Measurements from ENCODE around the gene SCP2D1.
"Not testable (repeated sequence)": the region's sequence is repeated elsewhere in the genome, so short reads cannot be mapped to it uniquely, and the experiment has no call there.

Gene SCP2D1

GRCh38 chr20:18778690-18779392, 34.7 kb upstream of the SCP2D1 start:
- TF ChIP-seq CTCF (IDR thresholded peaks at IDR 0.05; ENCODE audit: insufficient read depth, low read length, poor library complexity, severe bottlenecking), result no peak
- DNase-seq (ENCODE audit: extremely low read depth, insufficient read length), result no peak
- no peaks in the 10 kb centered on the region for H3K36me3 ChIP-seq (ENCODE audit: control insufficient read depth, insufficient read depth, low read length)
- H3K27me3 ChIP-seq (replicated peaks; ENCODE audit: control insufficient read depth, insufficient read depth, low read length), result no peaks in the 10 kb centered on the region
- H3K4me3 ChIP-seq (replicated peaks; ENCODE audit: low read depth, low read length), result no peak overlapping the region

GRCh38 chr20:18780385-18781130, 33.0 kb upstream of the SCP2D1 start:
- no peak for TF ChIP-seq CTCF (IDR thresholded peaks at IDR 0.05; ENCODE audit: insufficient read depth, low read length, poor library complexity, severe bottlenecking)
- no peak for DNase-seq (ENCODE audit: extremely low read depth, insufficient read length)
- H3K36me3 ChIP-seq (ENCODE audit: control insufficient read depth, insufficient read depth, low read length), result no peaks in the 10 kb centered on the region
- H3K27me3 ChIP-seq (replicated peaks; ENCODE audit: control insufficient read depth, insufficient read depth, low read length), result no peaks in the 10 kb centered on the region
- H3K4me3 ChIP-seq (replicated peaks; ENCODE audit: low read depth, low read length), result no peak overlapping the region

DNA sequence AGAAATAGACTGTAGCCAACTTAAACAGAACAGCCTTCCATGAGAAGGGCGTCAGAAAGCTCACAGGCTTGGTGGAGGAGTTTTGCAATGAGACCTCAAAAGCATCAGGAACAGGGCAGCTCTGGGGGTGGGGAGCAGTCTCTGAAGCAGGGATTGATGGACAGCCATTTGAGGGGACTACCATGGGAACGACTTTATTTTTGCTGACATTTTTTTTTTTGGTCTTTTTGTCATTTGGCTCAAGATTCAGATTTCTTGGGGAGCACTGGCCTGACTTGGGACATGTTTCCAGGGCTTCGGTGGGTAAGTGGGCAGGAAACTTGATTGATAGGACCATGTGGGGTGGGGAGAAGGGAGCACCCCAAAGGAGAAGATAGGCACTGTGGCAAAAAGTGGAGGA, 32.1 kb upstream of the SCP2D1 start:
- no peak for TF ChIP-seq CTCF (IDR thresholded peaks at IDR 0.05; ENCODE audit: insufficient read depth, low read length, poor library complexity, severe bottlenecking)
- H3K36me3 ChIP-seq (ENCODE audit: control insufficient read depth, insufficient read depth, low read length), result no peaks in the 10 kb centered on the region
- no peaks in the 10 kb centered on the region for H3K27me3 ChIP-seq (replicated peaks; ENCODE audit: control insufficient read depth, insufficient read depth, low read length)
- DNase-seq (ENCODE audit: extremely low read depth, insufficient read length), result no peak
- no peak overlapping the region for H3K4me3 ChIP-seq (replicated peaks; ENCODE audit: low read depth, low read length)

DNA sequence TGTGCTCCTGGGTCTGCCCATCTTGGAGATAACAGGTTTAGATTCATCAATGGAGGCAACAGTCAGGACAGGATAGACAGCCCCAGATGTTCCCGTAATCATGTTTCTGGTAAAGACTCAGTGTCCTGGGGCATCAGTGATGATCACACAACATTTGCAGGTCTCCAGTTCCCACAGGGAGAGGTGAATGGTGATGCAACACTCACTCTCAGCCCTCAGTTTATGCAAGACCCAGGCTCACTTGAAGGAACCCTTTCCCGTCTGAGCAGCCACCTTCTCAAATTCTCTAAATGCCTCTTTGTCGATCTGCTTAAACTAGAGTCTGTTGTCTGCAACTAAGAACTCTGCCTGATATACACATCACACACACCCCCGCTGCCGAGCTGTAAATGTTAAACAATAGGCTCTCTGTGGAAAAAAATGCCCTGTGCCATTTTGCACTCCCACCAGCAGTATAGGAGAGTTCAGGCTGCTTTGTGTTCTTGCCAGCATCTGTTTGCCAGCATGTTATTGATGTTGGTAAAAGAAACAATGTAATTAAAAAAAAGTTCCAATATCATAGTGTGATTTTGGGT, 30.1 kb upstream of the SCP2D1 start:
- Histone ChIP-seq H3K36me3 (ENCODE audit: control insufficient read depth, insufficient read depth, low read length) (no peaks in the 10 kb centered on the region), H3K4me3 (replicated peaks; ENCODE audit: low read depth, low read length) (no peak overlapping the region), H3K27me3 (replicated peaks; ENCODE audit: control insufficient read depth, insufficient read depth, low read length) (no peaks in the 10 kb centered on the region)
- DNase-seq (ENCODE audit: extremely low read depth, insufficient read length), result no peak
- no peak for TF ChIP-seq CTCF (IDR thresholded peaks at IDR 0.05; ENCODE audit: insufficient read depth, low read length, poor library complexity, severe bottlenecking)

DNA sequence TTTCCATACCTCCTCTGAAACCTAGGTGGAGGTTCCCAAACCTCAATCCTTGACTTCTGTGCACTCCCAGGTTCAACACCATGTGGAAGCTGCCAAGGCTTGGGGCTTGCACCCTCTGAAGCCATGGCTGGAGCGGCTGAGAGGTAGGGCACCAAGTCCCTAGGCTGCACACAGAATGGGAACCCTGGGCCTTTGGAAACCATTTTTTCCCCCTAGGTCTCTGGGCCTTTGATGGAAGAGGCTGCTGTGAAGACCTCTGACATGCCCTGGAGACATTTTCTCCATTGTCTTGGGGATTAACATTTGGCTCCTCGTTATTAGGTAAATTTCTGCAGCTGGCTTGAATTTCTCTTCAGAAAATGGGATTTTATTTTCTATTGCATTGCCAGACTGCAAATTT, 26.5 kb upstream of the SCP2D1 start:
- DNase-seq (ENCODE audit: extremely low read depth, insufficient read length); H3K36me3 ChIP-seq (ENCODE audit: control insufficient read depth, insufficient read depth, low read length); H3K27me3 ChIP-seq (replicated peaks; ENCODE audit: control insufficient read depth, insufficient read depth, low read length); H3K4me3 ChIP-seq (replicated peaks; ENCODE audit: low read depth, low read length): not testable (repeated sequence)

DNA sequence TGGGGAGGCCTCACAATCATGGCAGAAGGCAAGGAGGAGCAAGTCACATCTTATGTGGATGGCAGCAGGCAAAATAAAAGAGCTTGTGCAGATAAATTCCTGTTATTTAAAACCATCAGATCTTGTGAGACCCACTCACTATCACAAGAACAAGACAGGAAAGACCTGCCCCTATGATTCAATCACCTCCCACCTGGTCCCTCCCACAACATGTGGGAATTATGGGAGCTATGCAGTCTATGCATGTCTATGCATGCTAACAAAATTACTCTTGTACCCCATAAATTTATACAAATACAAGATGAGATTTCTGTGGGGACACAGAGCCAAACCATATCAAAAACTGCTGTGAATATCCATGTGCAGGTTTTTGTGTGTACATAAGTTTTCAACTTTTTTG, 25.6 kb upstream of the SCP2D1 start:
- H3K36me3 ChIP-seq (ENCODE audit: control insufficient read depth, insufficient read depth, low read length), result no peaks in the 10 kb centered on the region
- no peak for DNase-seq (ENCODE audit: extremely low read depth, insufficient read length)
- TF ChIP-seq CTCF (IDR thresholded peaks at IDR 0.05; ENCODE audit: insufficient read depth, low read length, poor library complexity, severe bottlenecking), result no peak
- H3K27me3 ChIP-seq (replicated peaks; ENCODE audit: control insufficient read depth, insufficient read depth, low read length), result no peaks in the 10 kb centered on the region
- H3K4me3 ChIP-seq (replicated peaks; ENCODE audit: low read depth, low read length), result no peak overlapping the region
